Vagina (tissue), 2 donors: ENCODE data around the gene ATXN1. TPM values are rescaled to one million over a fixed set of nuclear protein-coding genes. Genes with fewer than 3 reads are reported as not detected.
"Not testable (repeated sequence)": the region's sequence is repeated elsewhere in the genome, so short reads cannot be mapped to it uniquely, and the experiment has no call there.

Experiments used
- DNase-seq, 2 donors: peaks; one replicate each; pipeline ENCODE4 v3.0.0-alpha.2; 2017; ENCODE audit errors: extremely low spot score in 2 of 2
- H3K27ac ChIP-seq: fragments of 200-600 bp; sonication (generic); one replicate; pipeline ENCODE4 v1.5.1; 2019
- H3K27me3 ChIP-seq: fragments of 200-600 bp; sonication (generic); one replicate; pipeline ENCODE4 v1.5.1; 2019
- H3K36me3 ChIP-seq, 2 donors: fragments of 200-600 bp; sonication (generic); one replicate each; pipeline ENCODE4 v1.5.1; 2017 to 2019
- H3K4me1 ChIP-seq: fragments of 200-600 bp; sonication (generic); one replicate; pipeline ENCODE4 v1.5.1; 2019
- H3K4me3 ChIP-seq, 2 donors: fragments of 200-600 bp; sonication (generic); 1 replicate in 1 of 2; 2 replicates in 1 of 2; pipeline ENCODE4 v1.5.1; 2016 to 2019
- H3K9me3 ChIP-seq: fragments of 200-600 bp; sonication (generic); one replicate; pipeline ENCODE4 v1.5.1; 2019
- CTCF ChIP-seq, 3 experiments: fragments of 450-650 bp in 2 of 3; fragments of 200-600 bp in 1 of 3; sonication (generic) in 1 of 3; IDR thresholded peaks; one replicate each; pipeline ENCODE4 v1.5.1; 2017 to 2019; ENCODE audit warnings: antibody characterized with exemption in 3 of 3, mild to moderate bottlenecking in 2 of 3, moderate library complexity in 2 of 3
- POLR2A ChIP-seq, 2 donors: fragments of 450-650 bp; IDR thresholded peaks; one replicate each; pipeline ENCODE4 v1.6.1; 2017; ENCODE audit warnings: antibody characterized with exemption in 2 of 2, mild to moderate bottlenecking in 2 of 2, moderate library complexity in 2 of 2
- POLR2AphosphoS5 ChIP-seq, 2 donors: sonication (generic); formaldehyde crosslinking; IDR thresholded peaks; one replicate each; pipeline ENCODE4 v1.9.0; 2017; ENCODE audit warnings: antibody characterized with exemption in 2 of 2, mild to moderate bottlenecking in 2 of 2, low read depth in 1 of 2; ENCODE audit not compliant: insufficient read depth in 1 of 2
- intact Hi-C: fragments of 100-400 bp; cut with DNase I; formaldehyde crosslinking; loops from one replicate; pipeline ENCODE4 v1.15.1; 2023
- total RNA-seq: library from RNA; depleted of rRNA; stranded (reverse); fragments of >200 nt; gene quantifications from one replicate; pipeline ENCODE4 v1.2.3, GENCODE V29; 2016

Gene ATXN1
- total RNA-seq, 1 donor from 2014 or later, result 43.2 TPM

GRCh38 chr6:16618962-16619361 is 142.3 kb downstream of the ATXN1 start:
- H3K9me3 ChIP-seq, result no peaks in the 10 kb centered on the region
- H3K36me3 ChIP-seq, result no peaks in the 10 kb centered on the region
- peaks cover 13% of the 10 kb centered on the region for H3K4me1 ChIP-seq
- no peak for TF ChIP-seq POLR2AphosphoS5 (IDR thresholded peaks at IDR 0.05; ENCODE audit: insufficient read depth in 1 of 2, low read depth in 1 of 2)
- no peak for TF ChIP-seq CTCF (IDR thresholded peaks at IDR 0.05)
- TF ChIP-seq POLR2A (IDR thresholded peaks at IDR 0.05), result no peak
- intact Hi-C loops, result no loop called here
- no peak for DNase-seq
- H3K4me3 ChIP-seq, result no peak overlapping the region
- H3K27me3 ChIP-seq, result no peaks in the 10 kb centered on the region
- H3K27ac ChIP-seq, result no peak overlapping the region

GRCh38 chr6:16615215-16615614 is 146.0 kb downstream of the ATXN1 start:
- H3K27ac ChIP-seq, H3K4me1 ChIP-seq, H3K4me3 ChIP-seq, intact Hi-C loops, H3K36me3 ChIP-seq, H3K9me3 ChIP-seq, DNase-seq, H3K27me3 ChIP-seq: not testable (repeated sequence)

- H3K4me3 ChIP-seq, H3K36me3 ChIP-seq, H3K4me1 ChIP-seq, H3K27me3 ChIP-seq, H3K9me3 ChIP-seq, H3K27ac ChIP-seq, intact Hi-C loops, DNase-seq: not testable (repeated sequence)
Observed at GRCh38 chr6:16614143-16614542, 147.1 kb downstream of the ATXN1 start.

- DNase-seq, H3K4me1 ChIP-seq, H3K4me3 ChIP-seq, H3K36me3 ChIP-seq, intact Hi-C loops, H3K9me3 ChIP-seq, H3K27me3 ChIP-seq, H3K27ac ChIP-seq: not testable (repeated sequence)
Observed at GRCh38 chr6:16613504-16613903, 147.8 kb downstream of the ATXN1 start.

GRCh38 chr6:16608444-16608843 is 152.8 kb downstream of the ATXN1 start:
- Histone ChIP-seq H3K4me1 (no peaks in the 10 kb centered on the region), H3K27ac (no peak overlapping the region), H3K27me3 (no peaks in the 10 kb centered on the region), H3K9me3 (no peaks in the 10 kb centered on the region), H3K36me3 (peaks cover 0 to 4% of the 10 kb centered on the region in 2 donors), H3K4me3 (no peak overlapping the region)
- DNase-seq, result no peak
- TF ChIP-seq CTCF (IDR thresholded peaks at IDR 0.05), result no peak
- no peak for TF ChIP-seq POLR2AphosphoS5 (IDR thresholded peaks at IDR 0.05; ENCODE audit: insufficient read depth in 1 of 2, low read depth in 1 of 2)
- no peak for TF ChIP-seq POLR2A (IDR thresholded peaks at IDR 0.05)
- intact Hi-C loops, result no loop called here

- TF ChIP-seq CTCF (IDR thresholded peaks at IDR 0.05), result no peak
- no peak for TF ChIP-seq POLR2A (IDR thresholded peaks at IDR 0.05)
- TF ChIP-seq POLR2AphosphoS5 (IDR thresholded peaks at IDR 0.05; ENCODE audit: insufficient read depth in 1 of 2, low read depth in 1 of 2), result no peak
- no peaks in the 10 kb centered on the region for H3K27me3 ChIP-seq
- DNase-seq, result no peak
- H3K36me3 ChIP-seq, result no peaks in the 10 kb centered on the region
- no peaks in the 10 kb centered on the region for H3K9me3 ChIP-seq
- H3K4me1 ChIP-seq, result peaks cover 6% of the 10 kb centered on the region
- intact Hi-C loops, result no loop called here
- H3K27ac ChIP-seq, result no peak overlapping the region
- H3K4me3 ChIP-seq, result no peak overlapping the region
Observed at GRCh38 chr6:16602035-16602434, 159.2 kb downstream of the ATXN1 start.

GRCh38 chr6:16600701-16601100 is 160.6 kb downstream of the ATXN1 start:
- H3K4me1 ChIP-seq, result peaks cover 6% of the 10 kb centered on the region
- H3K36me3 ChIP-seq, result no peaks in the 10 kb centered on the region
- no peak overlapping the region for H3K4me3 ChIP-seq
- intact Hi-C loops, result no loop called here
- H3K9me3 ChIP-seq, result no peaks in the 10 kb centered on the region
- no peak overlapping the region for H3K27ac ChIP-seq
- TF ChIP-seq POLR2A (IDR thresholded peaks at IDR 0.05) (no peak), CTCF (IDR thresholded peaks at IDR 0.05) (no peak), POLR2AphosphoS5 (IDR thresholded peaks at IDR 0.05; ENCODE audit: insufficient read depth in 1 of 2, low read depth in 1 of 2) (no peak)
- DNase-seq, result no peak
- no peaks in the 10 kb centered on the region for H3K27me3 ChIP-seq
